DOHH2 (cell line): ENCODE results near the gene RIN1.

Source experiments
- H3F3A ChIP-seq: fragments of 200-600 bp; sonication (generic), shearing (Covaris generic); 2 replicates; pipeline ENCODE4 v1.6.0; 2016; ENCODE audit warnings: antibody characterized with exemption, mild to moderate bottlenecking; ENCODE audit not compliant: control insufficient read depth, insufficient read depth
- H3K27ac ChIP-seq: fragments of 200-600 bp; sonication (generic); 2 replicates; pipeline ENCODE4 v1.5.1; 2014; ENCODE audit warnings: low read depth, mild to moderate bottlenecking, low read length, moderate library complexity
- H3K27me3 ChIP-seq: fragments of 200-600 bp; sonication (generic); 2 replicates; pipeline ENCODE4 v1.6.1; 2014; ENCODE audit warnings: mild to moderate bottlenecking, low read length, mixed read lengths; ENCODE audit not compliant: control insufficient read depth
- H3K36me3 ChIP-seq: fragments of 200-600 bp; sonication (generic); 2 replicates; pipeline ENCODE4 v1.6.1; 2014; ENCODE audit warnings: mild to moderate bottlenecking, low read length, moderate library complexity, mixed read lengths; ENCODE audit not compliant: control insufficient read depth
- H3K4me1 ChIP-seq: fragments of 200-600 bp; sonication (generic); 2 replicates; pipeline ENCODE4 v1.6.1; 2014; ENCODE audit warnings: mild to moderate bottlenecking, low read length, mixed read lengths; ENCODE audit not compliant: control insufficient read depth
- H3K4me2 ChIP-seq: fragments of 200-600 bp; sonication (generic); 2 replicates; pipeline ENCODE4 v1.6.0; 2014; ENCODE audit warnings: mild to moderate bottlenecking, low read length, moderate library complexity
- H3K4me3 ChIP-seq: fragments of 200-600 bp; sonication (generic); 2 replicates; pipeline ENCODE4 v1.5.1; 2014; ENCODE audit warnings: mild to moderate bottlenecking, low read length, mixed read lengths
- H3K79me2 ChIP-seq: fragments of 200-600 bp; sonication (generic); 2 replicates; pipeline ENCODE4 v1.6.1; 2014; ENCODE audit warnings: mild to moderate bottlenecking, low read length, mixed read lengths; ENCODE audit not compliant: control insufficient read depth
- H3K9me2 ChIP-seq: fragments of 200-600 bp; sonication (generic); replicated peaks from 2 replicates; pipeline ENCODE4 v1.6.1; 2014; ENCODE audit warnings: mild to moderate bottlenecking, low read length, mixed read lengths; ENCODE audit not compliant: control insufficient read depth
- H3K9me3 ChIP-seq: fragments of 200-600 bp; sonication (generic); 2 replicates; pipeline ENCODE4 v1.6.1; 2014; ENCODE audit warnings: antibody characterized with exemption, low read length, mixed read lengths; ENCODE audit not compliant: control insufficient read depth, insufficient read depth
- H4K20me1 ChIP-seq: fragments of 200-600 bp; sonication (generic); 2 replicates; pipeline ENCODE4 v1.6.0; 2014; ENCODE audit warnings: low read depth, mild to moderate bottlenecking, antibody characterized with exemption, low read length, moderate library complexity; ENCODE audit not compliant: control insufficient read depth, insufficient read depth
- CTCF ChIP-seq: fragments of 200-600 bp; sonication (generic); IDR thresholded peaks from one replicate; pipeline ENCODE4 v1.5.1; 2014; ENCODE audit warnings: antibody characterized with exemption, mild to moderate bottlenecking, low read depth, low read length; ENCODE audit not compliant: poor library complexity, severe bottlenecking
- EZH2phosphoT487 ChIP-seq: fragments of 200-600 bp; sonication (generic); IDR thresholded peaks from 2 replicates; pipeline ENCODE4 v1.6.1; 2017; ENCODE audit warnings: borderline replicate concordance, mild to moderate bottlenecking, antibody characterized with exemption, low read length, moderate library complexity, mixed read lengths

The RIN1 gene

DNA sequence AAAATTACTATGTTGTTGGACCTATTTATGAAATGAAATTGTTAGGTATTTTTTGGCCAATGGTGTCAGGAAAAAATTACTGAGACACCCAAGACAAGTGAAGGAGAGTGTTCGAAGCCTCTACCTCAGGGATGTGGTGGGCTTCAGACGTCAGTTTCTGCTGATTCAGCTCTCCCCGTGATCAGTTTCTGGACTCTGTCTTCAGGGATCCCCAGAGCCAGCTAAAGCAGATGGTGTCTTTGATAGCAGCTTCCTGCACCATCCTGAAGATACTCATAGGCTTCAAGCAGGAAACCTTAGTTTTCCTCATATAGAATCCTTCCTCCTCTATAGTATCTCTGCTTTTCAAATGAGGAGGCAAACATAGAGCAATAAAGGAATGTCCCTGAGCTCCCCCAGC, 26.8 kb downstream of the RIN1 start:
- peaks cover 17% of the 10 kb centered on the region for H3K4me1 ChIP-seq
- TF ChIP-seq CTCF: no peak
- TF ChIP-seq EZH2phosphoT487: no peak

GRCh38 chr11:66302656-66303055, 33.6 kb downstream of the RIN1 start:
- no peak for TF ChIP-seq EZH2phosphoT487
- no peak for TF ChIP-seq CTCF
- Histone ChIP-seq H3K9me2 (no peaks in the 10 kb centered on the region), H3K4me2 (no peak overlapping the region), H3K9me3 (no peaks in the 10 kb centered on the region), H3K4me3 (no peak overlapping the region), H3K4me1 (no peaks in the 10 kb centered on the region), H3F3A (no peaks in the 10 kb centered on the region), H3K27ac (no peak overlapping the region), H3K36me3 (no peaks in the 10 kb centered on the region), H4K20me1 (no peaks in the 10 kb centered on the region), H3K27me3 (no peaks in the 10 kb centered on the region; the same call in 1 of the 2 replicates), H3K79me2 (no peaks in the 10 kb centered on the region)

More for the DNA sequence above, 26.8 kb downstream of the RIN1 start:
- no peak overlapping the region for H3K27ac ChIP-seq
- no peaks in the 10 kb centered on the region; the same call in 1 of the 2 replicates for H3K27me3 ChIP-seq
- H3F3A ChIP-seq: no peaks in the 10 kb centered on the region
- no peaks in the 10 kb centered on the region for H3K9me2 ChIP-seq
- H3K9me3 ChIP-seq: no peaks in the 10 kb centered on the region
- H3K4me2 ChIP-seq: no peak overlapping the region
- no peaks in the 10 kb centered on the region for H4K20me1 ChIP-seq
- H3K36me3 ChIP-seq: no peaks in the 10 kb centered on the region
- no peaks in the 10 kb centered on the region for H3K79me2 ChIP-seq
- no peak overlapping the region for H3K4me3 ChIP-seq

- Histone ChIP-seq H3K9me3 (no peaks in the 10 kb centered on the region), H3K36me3 (no peaks in the 10 kb centered on the region), H3F3A (no peaks in the 10 kb centered on the region), H3K79me2 (no peaks in the 10 kb centered on the region), H3K4me1 (no peaks in the 10 kb centered on the region), H3K27ac (no peak overlapping the region), H3K27me3 (peaks cover 4% of the 10 kb centered on the region; the same call in 1 of the 2 replicates), H3K4me2 (no peak overlapping the region), H3K9me2 (no peaks in the 10 kb centered on the region), H3K4me3 (no peak overlapping the region), H4K20me1 (no peaks in the 10 kb centered on the region)
- no peak for TF ChIP-seq CTCF
- TF ChIP-seq EZH2phosphoT487: no peak
These were observed 37.0 kb downstream of the RIN1 start for GRCh38 chr11:66299186-66299585.
